EH (cell line): ENCODE data around the gene TMEM191B.
A peak's percentile ranks its signal among the peaks of the same experiment; 100 is the strongest.
"Not testable (repeated sequence)": the region's sequence is repeated elsewhere in the genome, so short reads cannot be mapped to it uniquely, and the experiment has no call there.

ENCODE experiments used
- DNase-seq: peaks from one replicate; pipeline ENCODE4 v3.0.0-alpha.2; 2015; ENCODE audit warnings: low read depth

The TMEM191B gene

DNA sequence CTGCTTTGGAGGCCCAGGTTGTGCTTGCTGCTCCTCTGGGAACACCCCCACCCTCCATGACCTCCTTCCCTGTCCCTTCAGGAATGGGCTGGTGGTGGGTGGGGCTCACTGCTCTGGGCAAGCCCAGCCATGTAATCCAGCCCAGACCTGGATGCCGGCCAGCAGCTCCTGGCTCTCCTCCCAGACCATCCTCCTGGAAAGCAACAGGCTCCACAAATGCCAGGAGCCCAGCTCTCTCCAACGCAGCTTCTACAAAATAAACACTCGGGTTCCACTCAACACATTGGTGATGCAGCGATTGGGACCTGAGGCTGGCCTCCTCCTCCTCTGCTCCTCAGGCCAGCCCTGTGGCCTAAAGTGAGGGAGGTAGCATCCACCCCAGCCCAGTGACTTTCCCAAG lies 30.9 kb downstream of the TMEM191B start:
- not testable (repeated sequence) for DNase-seq

DNA sequence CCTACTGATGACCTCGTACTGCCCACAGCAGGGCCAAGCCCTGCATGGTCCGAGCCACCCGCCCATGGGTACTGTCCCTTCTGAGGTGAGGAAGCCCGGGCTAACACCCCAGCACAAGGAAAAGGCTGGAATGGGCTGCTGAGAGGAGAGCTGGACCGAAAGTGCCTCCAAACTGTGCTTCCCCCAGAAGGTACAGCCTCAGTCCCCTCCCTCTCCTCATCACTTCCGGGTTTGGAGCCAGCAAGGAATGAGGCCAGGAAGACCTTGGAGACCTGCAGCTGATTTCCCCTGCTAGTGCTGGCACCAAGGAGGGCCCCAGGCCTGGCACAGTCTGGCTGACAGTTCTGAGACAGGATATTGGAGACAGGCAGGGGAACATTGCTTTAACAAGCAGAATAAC lies 31.3 kb downstream of the TMEM191B start:
- not testable (repeated sequence) for DNase-seq

DNA sequence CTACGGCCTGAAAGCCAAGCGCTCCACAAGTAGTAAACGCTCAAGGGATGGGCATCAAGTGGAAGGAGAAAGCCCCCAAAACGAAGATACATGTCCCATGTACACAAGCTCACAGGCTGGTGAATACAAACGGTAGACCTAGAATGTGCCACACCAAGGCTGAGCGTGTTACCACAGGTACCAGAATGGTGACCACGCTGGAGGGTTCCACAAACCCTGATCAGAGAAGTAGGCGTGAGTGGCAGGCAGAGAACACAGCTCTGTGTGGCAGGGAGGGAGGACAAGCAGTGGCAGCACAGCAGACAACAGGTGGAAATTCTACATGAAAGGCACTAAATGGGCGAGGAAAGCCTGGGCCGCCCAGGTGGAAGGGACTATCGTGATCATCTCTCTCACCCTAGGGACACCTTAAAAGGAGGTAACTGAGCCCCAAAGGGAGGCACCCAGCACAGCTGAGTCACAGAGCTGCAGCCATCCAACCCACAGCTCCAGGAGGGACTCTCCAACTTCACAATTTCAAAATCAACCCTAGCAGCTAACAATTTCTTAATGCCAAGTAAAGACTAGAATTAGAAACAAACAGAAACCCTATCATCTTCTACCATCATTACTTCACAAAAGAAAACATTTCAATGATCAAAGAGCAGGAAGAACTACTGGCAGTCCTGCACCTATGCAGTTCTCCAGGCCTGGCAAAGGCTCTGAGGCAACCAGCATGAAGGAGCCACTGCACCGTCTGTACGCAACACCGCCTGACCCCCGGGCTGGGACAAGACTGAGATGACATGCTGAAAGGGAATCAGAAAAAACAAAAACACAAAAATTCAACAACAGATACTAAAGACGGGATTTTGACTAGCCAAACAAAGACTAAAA lies 32.7 kb downstream of the TMEM191B start:
- DNase-seq: not testable (repeated sequence)

DNA sequence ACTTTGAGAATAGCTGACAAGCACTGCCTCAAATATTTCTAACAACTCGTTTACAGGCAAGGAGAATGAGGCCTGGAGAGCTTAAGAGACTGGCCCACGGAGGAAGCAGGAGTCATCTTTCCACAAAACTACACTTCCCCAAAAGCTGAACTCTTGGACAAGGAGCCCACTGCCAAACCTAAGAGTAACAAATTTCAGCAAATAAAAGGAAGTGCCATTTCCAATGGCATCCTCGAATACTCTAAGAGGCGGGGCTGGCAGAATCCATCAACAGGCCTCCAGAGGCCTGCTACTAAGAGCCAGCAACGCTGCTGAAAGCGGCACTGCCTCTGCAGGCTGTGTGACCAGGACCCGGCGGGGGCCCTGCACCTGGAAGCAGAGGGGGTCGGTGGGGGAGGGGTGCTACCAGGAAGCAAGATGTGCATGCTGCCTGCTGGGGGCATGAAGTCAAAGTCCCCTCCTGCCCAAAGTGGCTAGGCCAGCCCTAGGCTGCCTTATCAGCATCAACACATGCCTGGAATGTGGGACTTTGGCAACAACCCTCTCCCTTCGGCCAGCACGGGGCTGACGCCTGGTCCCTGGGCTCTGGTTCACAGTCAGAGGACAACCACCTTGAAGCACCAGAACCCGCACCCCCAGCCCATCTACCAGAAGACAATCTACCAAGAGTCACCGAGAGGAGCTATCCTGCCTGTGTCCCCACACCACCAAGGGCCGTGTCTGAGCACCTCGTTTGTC lies 43.1 kb downstream of the TMEM191B start:
- not testable (repeated sequence) for DNase-seq

DNA sequence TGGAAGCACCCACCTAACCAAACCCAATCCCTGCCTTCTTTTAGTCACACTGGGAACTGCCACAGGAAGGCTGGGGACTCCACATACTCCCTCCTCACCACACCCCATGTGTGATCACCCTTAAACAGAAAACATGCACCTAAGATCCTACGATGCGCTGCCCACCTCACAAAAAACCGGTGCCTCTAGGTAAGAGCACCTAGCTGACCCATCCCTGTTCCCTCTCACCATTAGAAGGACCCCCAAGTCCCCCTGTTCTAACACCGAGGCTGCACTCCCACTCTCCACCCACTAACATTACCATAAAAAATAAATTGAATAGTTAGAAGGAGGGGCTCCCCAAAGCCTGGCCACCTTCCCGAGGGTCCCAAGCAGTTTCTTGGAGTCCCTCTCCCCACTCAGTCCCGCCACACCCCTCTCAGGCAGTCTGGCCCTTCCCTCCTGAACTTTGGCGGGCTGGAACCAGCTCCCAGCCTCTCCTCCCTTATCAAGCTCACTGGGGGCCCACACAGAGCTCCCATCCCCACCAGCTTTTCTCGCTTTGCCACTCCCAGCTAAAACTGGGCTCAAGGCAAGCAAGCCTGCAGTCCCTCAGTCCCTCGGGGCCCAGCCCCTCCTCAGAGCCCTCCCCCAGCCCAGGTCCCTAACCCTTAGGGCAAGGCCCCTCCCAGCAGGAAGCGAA lies 46.0 kb downstream of the TMEM191B start:
- DNase-seq: not testable (repeated sequence)

DNA sequence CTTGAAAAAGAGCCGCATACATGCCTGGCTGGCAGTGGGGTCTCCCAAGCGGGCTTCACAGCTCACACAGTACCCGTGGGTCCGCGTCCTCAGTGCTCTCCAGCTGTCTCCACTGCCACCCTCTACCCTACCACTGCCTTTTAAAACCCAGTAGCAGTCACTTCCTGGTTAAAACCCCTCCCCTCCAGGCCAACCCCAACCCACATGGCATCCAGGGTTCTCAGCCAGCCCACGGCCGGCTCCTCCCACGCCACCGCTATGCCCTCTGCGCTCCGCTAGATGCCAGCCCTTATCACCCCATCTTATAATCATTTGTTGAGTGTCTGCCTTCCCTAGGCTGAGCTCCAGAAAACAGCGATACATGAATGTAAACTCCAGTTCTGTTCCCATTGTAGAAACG lies 47.0 kb downstream of the TMEM191B start:
- not testable (repeated sequence) for DNase-seq

DNA sequence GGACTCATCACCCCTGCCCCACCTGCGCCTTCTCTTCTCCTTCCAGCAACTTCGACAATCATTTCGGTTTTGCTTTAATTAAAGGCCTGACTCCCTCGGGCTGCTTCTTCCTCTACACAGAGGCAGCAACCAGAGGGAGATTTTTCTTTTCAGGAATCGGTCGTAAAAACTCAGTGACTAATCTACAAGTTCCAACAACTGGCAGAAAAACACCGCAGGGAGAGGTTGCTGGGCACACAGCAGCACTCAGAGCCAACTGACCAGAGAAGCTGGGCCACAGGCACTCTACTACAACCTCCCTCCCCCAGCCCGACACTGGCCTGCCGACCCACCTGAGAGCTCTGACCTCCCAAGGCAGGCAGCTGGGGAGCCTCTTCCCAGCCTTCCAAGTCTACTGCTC lies 48.1 kb downstream of the TMEM191B start:
- not testable (repeated sequence) for DNase-seq

DNA sequence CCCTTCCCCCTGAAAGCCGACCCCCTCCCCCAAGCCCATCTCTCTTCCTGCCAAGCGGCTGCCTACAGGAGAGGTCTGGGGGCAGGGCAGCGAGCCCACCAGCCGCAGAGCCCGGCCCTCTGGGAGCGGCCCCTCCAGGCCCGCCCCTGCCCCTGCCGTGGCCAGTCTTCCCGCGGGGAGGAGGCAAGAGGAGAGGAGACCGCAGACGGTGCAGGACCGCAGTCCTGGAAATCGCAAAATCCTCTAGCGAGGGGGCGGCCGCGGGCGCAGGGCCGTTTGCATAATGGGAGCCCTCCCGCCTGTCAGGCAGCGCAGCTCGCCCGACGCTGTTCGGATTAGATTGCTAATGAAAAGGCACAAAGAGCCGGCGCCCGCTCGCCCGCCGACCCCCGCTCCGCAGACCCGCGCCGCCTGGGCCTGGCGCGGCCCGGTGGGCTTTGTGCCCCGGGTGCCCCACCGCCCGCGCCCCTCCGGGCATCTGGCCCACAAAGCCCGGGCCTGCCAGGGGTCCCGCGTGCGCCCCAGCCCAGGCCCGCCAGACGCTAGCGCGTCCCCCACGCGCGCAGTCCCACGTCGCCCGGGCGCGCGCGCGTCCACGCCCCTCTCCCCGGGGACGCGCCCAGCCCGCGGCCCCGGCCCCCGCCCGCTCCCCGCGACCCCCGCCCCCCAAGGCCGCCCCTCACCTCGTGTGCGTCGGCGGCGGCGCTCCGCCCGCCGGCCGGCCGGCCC lies 49.7 kb downstream of the TMEM191B start:
- DNase-seq: not testable (repeated sequence)

DNA sequence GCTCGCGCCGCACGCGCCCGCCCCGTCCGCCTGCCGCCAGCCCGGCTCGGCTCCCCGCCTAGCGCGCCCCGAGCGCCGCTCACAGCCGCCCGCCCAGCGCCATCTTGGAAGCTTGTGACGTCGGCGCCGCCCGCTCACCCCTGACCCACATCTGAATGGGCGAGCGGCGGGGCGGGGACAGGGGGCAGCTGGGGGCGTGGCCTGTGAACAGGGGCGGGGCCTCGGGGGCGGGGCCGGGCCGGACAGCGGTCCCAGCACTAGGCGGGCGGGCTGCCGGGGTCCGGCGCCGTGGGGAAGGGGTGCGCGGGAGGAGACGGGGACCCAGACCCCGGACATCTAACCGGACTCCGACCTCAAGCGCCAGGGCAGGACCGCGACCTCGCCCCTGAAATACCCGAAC lies 50.2 kb downstream of the TMEM191B start:
- DNase-seq: peak; percentile 53
